Mesothelial cell of epicardium (in vitro differentiated cells): ENCODE measurements around the gene FAHD2B. TPM values are rescaled to one million over a fixed set of nuclear protein-coding genes. Genes with fewer than 3 reads are reported as not detected.

Experiments
- total RNA-seq: library from RNA; stranded (reverse); gene quantifications from 3 replicates; pipeline ENCODE4 v1.2.1, GENCODE V29; 2021

The FAHD2B gene
- total RNA-seq, 1 donor from 2014 or later: 37.7 TPM

Other genes with a start within 250 kb of the FAHD2B start
- 15.9 to 17.6 TPM (median 17.4 TPM) in 3 replicates for gene ANKRD39, start 236.9 kb downstream of the FAHD2B start, total RNA-seq
- gene SEMA4C, start 224.8 kb downstream of the FAHD2B start, total RNA-seq: 98.6 to 103 TPM (median 102 TPM) in 3 replicates
- gene FAM178B, start 108.3 kb downstream of the FAHD2B start, total RNA-seq: 1.1 to 1.6 TPM (median 1.5 TPM) in 3 replicates
- gene ANKRD36, start 18.3 kb upstream of the FAHD2B start, total RNA-seq: 40.9 to 45.3 TPM (median 41.0 TPM) in 3 replicates